H4 (cell line): ENCODE data around the gene STPG2. TPM values are rescaled to one million over a fixed set of nuclear protein-coding genes. Genes with fewer than 3 reads are reported as not detected.

ENCODE experiments used
- DNase-seq: peaks from one replicate; pipeline ENCODE4 v3.0.0-alpha.2; 2015; ENCODE audit warnings: low spot score
- total RNA-seq: library from RNA; depleted of rRNA; stranded (reverse); fragments of >200 nt; shearing (Covaris generic); gene quantifications from 2 replicates; pipeline ENCODE4 v1.2.3, GENCODE V29; 2014

The STPG2 gene
- total RNA-seq, 1 experiment from 2014 or later = not detected

GRCh38 chr4:97819294-97819693 lies 324.0 kb downstream of the STPG2 start:
- DNase-seq = no peak

DNA sequence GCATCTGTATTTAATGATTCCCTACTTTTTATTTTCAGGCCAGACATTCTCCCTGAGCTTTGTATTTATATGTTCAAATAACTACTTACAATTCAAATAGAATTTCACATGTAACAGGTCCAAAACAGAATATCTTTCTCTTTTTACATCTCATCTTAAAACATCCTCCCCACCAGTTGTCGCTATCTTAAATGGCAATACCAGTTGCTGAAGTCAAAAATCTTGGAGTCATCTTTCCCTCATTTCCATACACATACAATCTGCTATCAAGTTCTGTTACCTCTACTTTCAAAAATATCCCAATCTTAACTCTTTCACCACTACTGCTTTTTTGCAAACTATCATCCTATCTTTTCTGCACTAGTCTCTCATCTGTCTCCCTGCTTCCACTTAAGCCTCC lies 330.5 kb downstream of the STPG2 start:
- DNase-seq = no peak

- no peak for DNase-seq
These were observed 356.9 kb downstream of the STPG2 start for GRCh38 chr4:97786306-97786920.

DNA sequence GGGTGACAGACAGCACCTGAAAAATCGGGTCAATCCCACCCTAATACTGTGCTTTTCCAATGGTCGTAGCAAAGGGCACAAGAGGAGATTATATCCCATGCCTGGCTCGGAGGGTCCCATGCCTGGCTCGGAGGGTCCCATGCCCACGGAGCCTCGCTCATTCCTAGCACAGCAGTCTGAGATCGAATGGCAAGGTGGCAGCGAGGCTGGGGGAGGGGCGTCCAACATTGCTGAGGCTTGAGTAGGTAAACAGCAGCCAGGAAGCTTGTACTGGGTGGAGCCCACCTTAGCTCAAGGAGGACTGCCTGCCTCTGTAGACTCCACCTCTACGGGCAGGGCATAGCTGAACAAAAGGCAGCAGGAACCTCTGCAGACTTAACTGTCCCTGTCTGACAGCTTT lies 365.1 kb downstream of the STPG2 start:
- DNase-seq = no peak

DNA sequence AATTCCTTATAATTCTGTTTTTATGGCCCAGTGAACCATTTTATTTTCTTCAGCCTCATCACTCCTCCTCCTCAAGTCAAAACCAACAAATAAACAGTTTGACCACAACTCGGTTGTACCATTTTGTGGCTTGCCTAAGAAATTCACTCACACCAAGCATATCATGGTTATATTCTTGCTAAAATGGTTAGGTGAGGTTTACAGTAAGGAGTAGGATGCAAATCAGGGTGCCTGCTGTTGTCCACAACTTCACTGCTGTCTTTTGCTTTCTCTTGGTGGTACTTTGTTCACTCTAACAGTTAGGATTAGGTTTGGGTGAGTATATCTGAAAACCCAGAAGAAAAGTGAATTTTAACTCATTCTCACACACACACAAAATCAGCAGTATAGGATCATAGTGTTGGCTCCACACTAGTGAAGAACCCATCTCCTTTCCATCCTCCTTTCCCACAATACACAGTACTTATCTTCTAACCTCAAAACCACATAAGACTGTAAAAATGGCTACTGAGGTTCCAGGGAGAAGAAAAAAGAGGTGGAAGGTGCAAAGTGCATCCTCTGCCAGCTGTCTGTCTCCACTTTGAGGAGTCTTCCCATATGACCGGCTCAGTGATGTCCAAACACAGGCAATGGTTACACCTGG lies 368.8 kb downstream of the STPG2 start:
- DNase-seq = no peak

DNA sequence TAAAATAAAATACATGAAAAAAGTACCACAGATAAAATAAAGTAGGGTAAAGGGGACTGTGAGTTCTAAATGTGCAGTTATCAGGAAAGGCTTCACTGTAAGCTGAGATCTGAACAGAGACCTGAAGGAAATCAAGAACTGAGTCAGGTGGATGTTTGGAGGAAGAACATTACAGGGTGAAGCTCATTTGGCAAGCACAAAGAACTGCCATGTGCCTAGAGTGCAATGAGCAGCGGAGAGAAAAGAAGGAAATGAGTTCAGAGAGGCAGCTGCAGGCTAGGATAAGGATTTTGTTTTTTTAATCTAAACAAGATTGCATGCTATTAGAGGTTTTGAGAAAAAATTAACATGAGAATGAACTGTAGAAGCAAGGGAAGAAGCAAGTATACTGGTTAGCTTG lies 373.1 kb downstream of the STPG2 start:
- no peak for DNase-seq

DNA sequence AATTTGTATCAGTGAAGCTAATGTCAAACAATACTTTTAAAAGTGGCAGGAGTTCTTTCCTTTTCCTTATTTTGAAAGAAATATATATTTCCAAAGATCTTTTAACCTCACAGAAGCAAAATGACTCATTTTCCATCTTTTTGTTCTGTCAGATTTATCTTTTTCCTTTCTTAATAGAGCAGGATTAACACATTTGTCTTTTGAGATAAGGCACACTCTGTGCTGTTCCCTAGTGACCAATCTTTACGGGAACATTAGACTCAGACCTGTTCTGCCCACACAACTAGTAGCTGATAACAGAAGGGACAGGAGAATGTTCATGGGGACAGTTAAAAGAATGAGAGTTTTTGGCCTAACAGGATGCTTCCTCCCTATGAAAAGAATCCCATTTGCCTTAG lies 381.2 kb downstream of the STPG2 start:
- DNase-seq = no peak

DNA sequence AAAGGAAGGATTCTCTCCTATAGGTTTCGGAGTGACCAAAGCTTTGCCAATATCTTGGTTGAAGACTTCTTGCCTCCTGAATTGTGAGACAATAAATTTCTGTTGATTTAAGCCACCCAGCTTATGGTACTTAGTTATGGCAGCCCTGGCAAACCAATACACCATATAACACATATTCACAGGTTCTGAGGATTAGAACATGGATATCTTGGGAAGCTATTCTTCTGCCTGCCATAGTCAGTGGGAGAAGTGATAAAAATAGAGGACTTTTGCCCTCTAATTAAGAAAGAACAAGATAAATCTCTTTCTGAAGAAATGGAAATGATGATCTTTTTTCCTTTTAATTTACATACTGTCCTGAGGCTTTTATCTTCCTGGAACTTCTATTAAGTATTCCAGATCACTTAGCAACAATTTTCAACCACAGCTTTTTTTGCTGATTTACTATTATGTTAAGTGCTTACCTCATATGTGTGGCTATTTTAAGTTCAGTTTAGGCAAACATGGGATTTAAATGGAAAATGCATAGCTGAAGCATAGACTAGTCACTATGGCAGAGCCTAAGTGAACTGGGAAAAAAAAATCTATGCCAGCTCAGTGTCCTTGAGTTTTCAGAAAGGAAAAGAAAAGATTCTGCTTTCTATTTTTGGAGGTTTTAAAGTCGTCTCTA lies 381.7 kb downstream of the STPG2 start:
- no peak for DNase-seq

GRCh38 chr4:97759785-97760184 lies 383.5 kb downstream of the STPG2 start:
- no peak for DNase-seq

GRCh38 chr4:97752599-97752998 lies 390.7 kb downstream of the STPG2 start:
- no peak for DNase-seq

GRCh38 chr4:97747945-97748344 lies 395.3 kb downstream of the STPG2 start:
- no peak for DNase-seq

DNA sequence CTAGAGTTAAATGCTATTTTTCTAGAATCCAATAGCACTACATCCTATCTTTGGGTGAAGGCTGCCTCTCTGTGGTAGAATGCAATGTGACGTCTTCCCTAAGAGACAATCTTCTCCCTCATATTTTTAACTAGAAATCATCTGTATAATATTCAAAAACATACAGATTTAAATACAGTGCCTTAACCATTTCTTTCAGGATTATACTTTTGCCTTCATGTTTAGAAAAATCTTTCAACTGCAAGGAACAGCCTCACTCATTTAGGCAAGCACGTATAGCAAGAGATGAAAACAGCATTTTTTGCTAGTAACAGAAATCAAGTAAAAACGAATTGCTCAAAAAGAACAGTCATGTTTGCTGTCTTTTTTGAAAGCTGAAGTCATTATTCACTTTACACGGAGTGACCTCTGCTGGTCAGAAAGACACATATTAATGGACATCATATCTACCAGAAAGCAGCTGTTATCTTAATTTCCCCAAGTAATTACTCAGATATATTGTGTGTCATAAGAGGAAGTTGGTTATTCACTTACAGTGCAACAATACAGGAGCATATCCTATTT lies 422.3 kb downstream of the STPG2 start:
- peak; percentile 58 for DNase-seq

DNA sequence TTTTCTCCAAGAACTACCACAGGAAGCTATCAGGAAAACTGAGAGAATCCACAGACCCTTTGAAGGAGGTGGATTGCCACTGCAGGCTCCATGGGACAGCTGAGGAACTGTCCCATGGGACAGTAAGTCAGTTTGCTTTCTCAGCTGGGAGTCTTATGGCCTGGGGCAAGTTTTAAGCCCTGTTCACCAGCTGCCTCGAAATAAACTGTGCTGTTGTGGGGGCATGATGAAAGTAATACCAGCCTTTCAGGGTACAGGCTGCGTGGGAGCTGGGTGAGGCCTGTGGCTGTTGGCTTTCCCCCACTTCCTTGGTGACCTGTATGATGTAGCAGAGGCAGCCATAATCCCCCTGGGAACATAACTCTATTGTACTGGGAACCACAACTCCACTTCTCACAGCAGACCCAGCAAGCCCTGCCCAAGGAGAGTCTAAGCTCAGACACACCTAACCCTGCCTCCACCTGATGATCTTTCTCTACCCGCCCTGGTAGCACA lies 452.1 kb downstream of the STPG2 start:
- no peak for DNase-seq

DNA sequence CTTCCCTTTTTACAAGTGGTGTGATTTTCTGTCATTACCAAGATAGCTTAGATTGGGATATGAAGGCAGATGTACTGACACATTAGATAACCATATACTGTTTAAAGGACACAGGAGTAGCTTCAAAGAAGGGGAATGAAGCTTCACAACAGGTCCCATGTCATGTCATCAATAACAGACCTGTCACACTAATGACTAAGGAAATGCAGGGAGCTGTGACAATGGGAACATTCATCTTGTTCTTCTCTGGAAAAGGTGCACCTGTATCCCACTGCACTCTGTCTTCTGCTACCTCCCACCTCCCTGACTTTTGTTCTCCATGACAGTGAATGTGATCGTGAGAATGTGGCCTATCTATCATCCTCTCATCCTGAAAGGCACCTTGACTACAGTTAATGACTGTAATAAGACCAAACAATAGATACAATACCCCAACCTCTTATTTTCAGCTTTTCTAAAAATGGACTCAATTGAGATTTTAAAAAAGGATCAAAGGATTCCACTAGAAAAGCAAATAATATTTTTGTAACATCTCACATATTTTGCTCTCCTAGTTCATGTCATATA lies 472.5 kb downstream of the STPG2 start:
- no peak for DNase-seq

- no peak for DNase-seq
These were observed 477.7 kb downstream of the STPG2 start for GRCh38 chr4:97665553-97665952.

- no peak for DNase-seq
These were observed 478.5 kb downstream of the STPG2 start for GRCh38 chr4:97664741-97665140.

GRCh38 chr4:97662133-97662532 lies 481.1 kb downstream of the STPG2 start:
- no peak for DNase-seq

DNA sequence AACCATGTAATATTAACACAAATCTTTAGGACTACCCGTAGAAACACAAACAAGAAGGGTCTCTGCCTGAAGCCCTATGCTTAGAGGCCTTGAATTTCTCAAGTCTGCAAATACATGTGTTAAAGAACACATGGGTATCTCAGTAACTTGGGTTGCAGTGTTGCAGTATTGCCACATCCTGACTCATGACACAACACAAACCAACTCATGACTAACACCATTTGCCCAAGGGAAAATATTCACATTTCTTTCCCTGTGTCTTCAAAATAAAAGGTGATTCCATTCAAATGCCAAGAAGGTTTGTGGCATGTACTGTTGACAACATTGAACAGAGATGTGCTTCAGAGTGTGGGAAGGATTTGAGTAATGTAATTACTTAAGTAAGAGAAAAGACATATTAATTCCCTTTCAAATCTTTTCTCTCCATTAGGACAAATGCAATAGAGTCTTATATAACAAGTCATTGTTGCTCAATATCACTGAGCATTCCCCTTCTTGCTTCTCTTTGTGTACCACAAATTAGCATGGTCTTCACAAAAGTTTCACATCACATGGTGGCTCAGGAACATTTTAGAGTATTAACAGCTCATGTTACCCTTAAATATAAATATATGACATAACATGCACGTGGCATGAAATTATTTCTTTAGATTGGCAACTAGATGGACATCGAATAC lies 487.1 kb downstream of the STPG2 start:
- peak; percentile 79 for DNase-seq

DNA sequence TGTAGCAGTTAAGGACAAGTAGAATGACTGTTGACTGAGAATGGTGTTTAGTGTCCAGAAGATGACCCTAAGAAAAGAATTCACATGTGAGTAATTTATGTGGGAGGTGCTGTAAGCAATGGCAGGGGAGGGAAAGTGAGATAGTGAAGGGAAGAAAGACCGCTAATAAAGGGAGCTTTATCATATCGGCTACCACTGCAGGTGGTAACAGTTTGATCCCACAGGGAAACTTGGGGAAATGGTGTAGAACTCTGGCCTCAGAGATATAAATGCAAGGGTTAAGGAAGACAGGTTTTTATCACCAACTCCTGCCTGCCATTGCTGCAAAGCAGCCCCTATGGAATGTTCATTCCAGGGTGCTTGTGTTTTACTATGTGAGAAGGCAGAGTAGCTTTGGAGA lies 489.6 kb downstream of the STPG2 start:
- DNase-seq = no peak

- no peak for DNase-seq
These were observed 496.3 kb downstream of the STPG2 start for GRCh38 chr4:97646997-97647396.

DNA sequence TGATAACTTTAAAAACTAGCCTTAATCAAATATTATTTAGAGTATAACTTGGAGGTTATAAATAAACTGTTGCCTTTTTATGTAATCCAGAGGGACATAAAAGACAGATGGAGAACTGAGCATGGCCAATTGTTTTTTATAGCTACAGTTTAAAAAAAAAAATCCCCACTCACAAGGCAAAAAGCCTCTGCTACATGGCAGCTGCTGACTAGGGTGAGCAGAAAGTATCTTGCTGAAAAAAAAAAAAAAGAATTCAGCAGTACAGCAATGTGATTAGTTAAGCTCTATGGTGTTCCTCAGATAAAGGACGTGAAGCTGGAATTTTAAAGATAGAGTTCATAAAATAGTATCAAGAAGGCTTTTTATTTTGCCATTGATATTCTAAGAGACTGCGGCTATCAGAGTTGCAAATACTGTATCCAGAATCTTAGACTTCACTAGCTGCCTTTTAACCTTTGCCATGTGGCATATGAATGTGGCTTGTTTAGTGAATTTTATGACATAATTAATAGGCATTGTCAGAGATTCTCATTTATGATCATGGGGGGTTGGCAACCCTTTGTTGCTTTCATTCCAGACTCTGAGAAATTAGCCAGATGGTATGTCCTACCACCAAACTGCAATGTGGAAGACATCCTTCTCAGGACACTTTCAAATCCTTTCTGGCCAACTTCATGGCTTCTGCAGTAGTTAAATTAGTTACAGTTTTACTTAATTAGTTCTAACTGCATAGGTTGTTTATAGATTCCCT lies 498.0 kb downstream of the STPG2 start:
- no peak for DNase-seq
